Skeletal muscle cell (primary cell): ENCODE data around the gene LRRC43.

Source experiments
- DNase-seq: peaks from one replicate; pipeline ENCODE4 v3.0.0-alpha.2; 2010; ENCODE audit warnings: low read depth
- H3K4me3 ChIP-seq: 2 replicates; pipeline ENCODE4 v1.5.1; 2011; ENCODE audit warnings: low read depth, mild to moderate bottlenecking, control low read depth, low read length, moderate library complexity

The LRRC43 gene

GRCh38 chr12:122182887-122183587 lies at the start of gene LRRC43:
TSS of gene LRRC43 (plus strand) at chr12:122183123. CDS start at chr12:122183145, 22 bp downstream.
- peak within 1 kb of the TSS; percentile 56 for H3K4me3 ChIP-seq
- no peak for DNase-seq

GRCh38 chr12:122133192-122133950 lies 49.6 kb upstream of the LRRC43 start:
- no peak for DNase-seq
- H3K4me3 ChIP-seq, result no peak overlapping the region

- no peak for DNase-seq
- no peak overlapping the region for H3K4me3 ChIP-seq
These were observed 47.4 kb upstream of the LRRC43 start for GRCh38 chr12:122135437-122136031.

- DNase-seq, result no peak
- H3K4me3 ChIP-seq, result no peak overlapping the region
These were observed 45.7 kb upstream of the LRRC43 start for GRCh38 chr12:122137229-122137628.

- no peak overlapping the region for H3K4me3 ChIP-seq
- DNase-seq, result no peak
These were observed 45.2 kb upstream of the LRRC43 start for GRCh38 chr12:122137681-122138080.

- no peak for DNase-seq
- no peak overlapping the region for H3K4me3 ChIP-seq
These were observed 44.7 kb upstream of the LRRC43 start for GRCh38 chr12:122138181-122138580.

- H3K4me3 ChIP-seq, result no peak overlapping the region
- no peak for DNase-seq
These were observed 44.3 kb upstream of the LRRC43 start for GRCh38 chr12:122138616-122139015.

- no peak overlapping the region for H3K4me3 ChIP-seq
- DNase-seq, result no peak
These were observed 43.7 kb upstream of the LRRC43 start for GRCh38 chr12:122139266-122139665.

GRCh38 chr12:122139941-122140340 lies 43.0 kb upstream of the LRRC43 start:
- no peak overlapping the region for H3K4me3 ChIP-seq
- DNase-seq, result no peak

- H3K4me3 ChIP-seq, result no peak overlapping the region
- DNase-seq, result no peak
These were observed 42.3 kb upstream of the LRRC43 start for GRCh38 chr12:122140467-122141257.

GRCh38 chr12:122141911-122142725 lies 40.8 kb upstream of the LRRC43 start:
- H3K4me3 ChIP-seq, result no peak overlapping the region
- DNase-seq, result no peak

GRCh38 chr12:122142857-122143256 lies 40.1 kb upstream of the LRRC43 start:
- no peak overlapping the region for H3K4me3 ChIP-seq
- no peak for DNase-seq

- H3K4me3 ChIP-seq, result no peak overlapping the region
- no peak for DNase-seq
These were observed 38.0 kb upstream of the LRRC43 start for GRCh38 chr12:122144885-122145284.

GRCh38 chr12:122145505-122146330 lies 37.2 kb upstream of the LRRC43 start:
- no peak for DNase-seq
- H3K4me3 ChIP-seq, result no peak overlapping the region

GRCh38 chr12:122147514-122148290 lies 35.2 kb upstream of the LRRC43 start:
- H3K4me3 ChIP-seq, result no peak overlapping the region
- DNase-seq, result no peak

GRCh38 chr12:122148657-122149056 lies 34.3 kb upstream of the LRRC43 start:
- DNase-seq, result no peak

GRCh38 chr12:122150127-122150681 lies 32.7 kb upstream of the LRRC43 start:
- DNase-seq, result no peak
- no peak overlapping the region for H3K4me3 ChIP-seq

More at GRCh38 chr12:122148657-122149056, 34.3 kb upstream of the LRRC43 start:
- H3K4me3 ChIP-seq, result no peak overlapping the region
